ENCODE data around the gene OPCML. TPM values are rescaled to one million over a fixed set of nuclear protein-coding genes. Genes with fewer than 3 reads are reported as not detected.

The OPCML gene
- total RNA-seq, 1 experiment from 2014 or later = not detected

DNA sequence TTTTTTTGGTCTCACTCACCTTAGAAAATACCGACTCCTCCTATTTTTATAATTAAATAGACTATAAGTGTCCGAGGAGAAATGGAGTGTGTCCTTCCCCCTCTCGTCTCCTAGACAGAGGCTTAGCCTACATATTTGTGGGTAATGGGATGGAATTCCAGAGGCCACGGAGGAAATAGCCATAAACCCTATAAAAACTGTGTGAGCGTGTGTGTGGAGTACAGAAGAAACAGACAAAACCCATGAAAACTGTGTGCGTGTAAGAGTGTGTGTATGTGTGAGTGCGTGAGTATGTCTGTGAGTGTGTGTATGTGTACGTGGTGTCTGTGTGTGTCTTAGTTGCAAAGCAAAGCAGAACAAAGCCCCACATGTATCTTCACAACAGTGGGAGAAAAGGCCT is 883.5 kb downstream of the OPCML start:
- ChIA-PET POLR2A (no interaction called here), CTCF (no interaction called here)
- no peaks in the 10 kb centered on the region for H3K9me3 Mint-ChIP-seq (ENCODE audit: unreplicated experiment)
- no peaks in the 10 kb centered on the region for H3K36me3 Mint-ChIP-seq (ENCODE audit: insufficient read depth, unreplicated experiment)
- Histone ChIP-seq H3K36me3 (ENCODE audit: control insufficient read depth, insufficient read depth, low read length) (no peaks in the 10 kb centered on the region), H3K9me3 (no peaks in the 10 kb centered on the region), H3K4me1 (no peaks in the 10 kb centered on the region), H3K27me3 (replicated peaks; ENCODE audit: control insufficient read depth, insufficient read depth, low read length) (no peaks in the 10 kb centered on the region), H3K4me3 (ENCODE audit: low read depth, low read length) (no peak overlapping the region)
- TF ChIP-seq, protein P1, sequence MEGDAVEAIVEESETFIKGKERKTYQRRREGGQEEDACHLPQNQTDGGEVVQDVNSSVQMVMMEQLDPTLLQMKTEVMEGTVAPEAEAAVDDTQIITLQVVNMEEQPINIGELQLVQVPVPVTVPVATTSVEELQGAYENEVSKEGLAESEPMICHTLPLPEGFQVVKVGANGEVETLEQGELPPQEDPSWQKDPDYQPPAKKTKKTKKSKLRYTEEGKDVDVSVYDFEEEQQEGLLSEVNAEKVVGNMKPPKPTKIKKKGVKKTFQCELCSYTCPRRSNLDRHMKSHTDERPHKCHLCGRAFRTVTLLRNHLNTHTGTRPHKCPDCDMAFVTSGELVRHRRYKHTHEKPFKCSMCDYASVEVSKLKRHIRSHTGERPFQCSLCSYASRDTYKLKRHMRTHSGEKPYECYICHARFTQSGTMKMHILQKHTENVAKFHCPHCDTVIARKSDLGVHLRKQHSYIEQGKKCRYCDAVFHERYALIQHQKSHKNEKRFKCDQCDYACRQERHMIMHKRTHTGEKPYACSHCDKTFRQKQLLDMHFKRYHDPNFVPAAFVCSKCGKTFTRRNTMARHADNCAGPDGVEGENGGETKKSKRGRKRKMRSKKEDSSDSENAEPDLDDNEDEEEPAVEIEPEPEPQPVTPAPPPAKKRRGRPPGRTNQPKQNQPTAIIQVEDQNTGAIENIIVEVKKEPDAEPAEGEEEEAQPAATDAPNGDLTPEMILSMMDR (IDR thresholded peaks at IDR 0.05; ENCODE audit: insufficient read depth in 1 of 2, low read depth in 1 of 2, low read length in 1 of 2, severe bottlenecking in 1 of 2, unreplicated experiment in 1 of 2) = no peak
- no peak overlapping the region for H3K27ac Mint-ChIP-seq (ENCODE audit: unreplicated experiment)
- intact Hi-C loops (cut with micrococcal nuclease; ENCODE audit: unreplicated experiment) = no loop called here
- no TSS peak for BruUV-seq (replicated peaks)
- DNase-seq = no peak
- no peak overlapping the region for H3K4me3 Mint-ChIP-seq (ENCODE audit: unreplicated experiment)
- peaks cover 5% of the 10 kb centered on the region for H3K27me3 Mint-ChIP-seq (ENCODE audit: insufficient read depth, unreplicated experiment)
- H3K4me1 Mint-ChIP-seq (ENCODE audit: low read depth, unreplicated experiment) = no peaks in the 10 kb centered on the region

DNA sequence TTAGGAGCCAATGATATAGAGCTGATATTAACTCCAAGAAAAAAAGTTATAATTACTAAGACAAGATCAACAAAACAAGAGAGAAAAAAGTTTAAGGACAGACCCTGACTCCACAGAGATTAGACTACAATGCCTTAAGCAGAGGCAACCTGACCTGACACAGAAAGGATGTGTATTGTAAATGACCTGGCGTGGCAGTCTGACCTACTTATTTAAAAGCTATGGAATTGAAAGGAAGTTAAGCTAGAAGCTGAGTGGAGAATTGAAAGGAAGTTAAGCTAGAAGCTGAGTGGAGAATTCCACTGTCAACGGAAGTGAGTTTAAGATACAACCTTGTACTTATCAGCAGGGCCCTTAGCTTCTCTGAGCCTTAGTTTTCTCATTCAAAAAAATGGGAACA is 885.4 kb downstream of the OPCML start:
- Mint-ChIP-seq H3K36me3 (ENCODE audit: insufficient read depth, unreplicated experiment) (no peaks in the 10 kb centered on the region), H3K9me3 (ENCODE audit: unreplicated experiment) (no peaks in the 10 kb centered on the region), H3K27ac (ENCODE audit: unreplicated experiment) (no peak overlapping the region), H3K4me1 (ENCODE audit: low read depth, unreplicated experiment) (no peaks in the 10 kb centered on the region), H3K27me3 (ENCODE audit: insufficient read depth, unreplicated experiment) (peaks cover 8% of the 10 kb centered on the region), H3K4me3 (ENCODE audit: unreplicated experiment) (no peak overlapping the region)
- no peak for DNase-seq
- H3K4me1 ChIP-seq = no peaks in the 10 kb centered on the region
- no peak overlapping the region for H3K4me3 ChIP-seq (ENCODE audit: low read depth, low read length)
- no TSS peak for BruUV-seq (replicated peaks)
- no peaks in the 10 kb centered on the region for H3K36me3 ChIP-seq (ENCODE audit: control insufficient read depth, insufficient read depth, low read length)
- H3K27me3 ChIP-seq (replicated peaks; ENCODE audit: control insufficient read depth, insufficient read depth, low read length) = no peaks in the 10 kb centered on the region
- CTCF ChIA-PET = no interaction called here
- H3K9me3 ChIP-seq = no peaks in the 10 kb centered on the region
- intact Hi-C loops (cut with micrococcal nuclease; ENCODE audit: unreplicated experiment) = no loop called here
- POLR2A ChIA-PET = no interaction called here
- TF ChIP-seq, protein P1 (IDR thresholded peaks at IDR 0.05; ENCODE audit: insufficient read depth in 1 of 2, low read depth in 1 of 2, low read length in 1 of 2, severe bottlenecking in 1 of 2, unreplicated experiment in 1 of 2) = no peak

DNA sequence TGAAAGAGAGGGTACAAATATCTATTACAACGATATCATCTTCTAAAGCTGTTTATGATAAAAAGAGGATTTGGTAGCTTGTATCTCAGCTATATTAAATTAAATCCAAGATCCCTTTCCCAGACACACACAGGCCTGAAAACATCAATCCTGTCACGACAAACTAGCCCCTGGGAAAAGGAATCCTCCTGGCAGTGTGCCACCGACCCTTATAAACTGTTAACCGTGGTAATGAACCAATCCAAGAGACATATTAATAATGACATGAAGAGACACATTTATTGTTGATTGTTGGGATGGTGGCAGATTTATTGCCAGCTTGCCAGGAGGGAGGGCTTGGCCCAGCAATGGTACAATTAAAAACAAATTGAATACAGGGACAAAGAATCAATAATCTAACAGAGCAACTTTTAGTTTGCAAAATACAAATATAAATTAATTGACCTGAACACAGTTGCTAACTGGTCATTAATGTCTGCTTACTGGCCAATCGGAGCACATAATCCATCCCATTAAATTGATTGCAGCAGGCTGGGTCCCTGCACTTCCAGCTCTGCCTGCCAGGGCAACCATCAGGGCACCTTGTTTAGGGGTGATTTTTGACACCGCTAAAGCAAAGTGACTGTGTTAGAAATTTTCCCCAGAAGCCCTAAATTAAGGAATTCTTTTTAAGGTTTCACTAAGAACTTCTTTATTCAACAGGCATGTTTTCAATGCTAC is 887.6 kb downstream of the OPCML start:
- TF ChIP-seq, protein P1 (IDR thresholded peaks at IDR 0.05; ENCODE audit: insufficient read depth in 1 of 2, low read depth in 1 of 2, low read length in 1 of 2, severe bottlenecking in 1 of 2, unreplicated experiment in 1 of 2) = no peak
- Mint-ChIP-seq H3K4me3 (ENCODE audit: unreplicated experiment) (no peak overlapping the region), H3K27ac (ENCODE audit: unreplicated experiment) (no peak overlapping the region), H3K4me1 (ENCODE audit: low read depth, unreplicated experiment) (no peaks in the 10 kb centered on the region), H3K27me3 (ENCODE audit: insufficient read depth, unreplicated experiment) (peaks cover 8% of the 10 kb centered on the region), H3K36me3 (ENCODE audit: insufficient read depth, unreplicated experiment) (no peaks in the 10 kb centered on the region), H3K9me3 (ENCODE audit: unreplicated experiment) (no peaks in the 10 kb centered on the region)
- Histone ChIP-seq H3K27me3 (replicated peaks; ENCODE audit: control insufficient read depth, insufficient read depth, low read length) (no peaks in the 10 kb centered on the region), H3K4me1 (no peaks in the 10 kb centered on the region), H3K9me3 (no peaks in the 10 kb centered on the region), H3K4me3 (ENCODE audit: low read depth, low read length) (no peak overlapping the region), H3K36me3 (ENCODE audit: control insufficient read depth, insufficient read depth, low read length) (no peaks in the 10 kb centered on the region)
- no TSS peak for BruUV-seq (replicated peaks)
- intact Hi-C loops (cut with micrococcal nuclease; ENCODE audit: unreplicated experiment) = no loop called here
- DNase-seq = no peak
- ChIA-PET CTCF (no interaction called here), POLR2A (no interaction called here)
